ENCODE measurements around the gene MRLN. TPM values are rescaled to one million over a fixed set of nuclear protein-coding genes. Genes with fewer than 3 reads are reported as not detected.

MRLN gene
- total and polyA plus RNA-seq, 2 of the 8 experiments (the other 6 are each of a cell fraction or from before 2014, with no cell fraction given) = 0.21 TPM; not detected in 1

- TF ChIP-seq POLR2AphosphoS5 (IDR thresholded peaks at IDR 0.05; ENCODE audit: low read depth, low read length) = no peak
- TF ChIP-seq TBP (IDR thresholded peaks at IDR 0.05; ENCODE audit: low read depth, low read length) = no peak
- no peak for TF ChIP-seq KDM1A (IDR thresholded peaks at IDR 0.05; ENCODE audit: borderline replicate concordance, low read length)
- TF ChIP-seq E2F6 (IDR thresholded peaks at IDR 0.05) = no peak
Observed at GRCh38 chr10:59799421-59799820, 46.2 kb upstream of the MRLN start (continued).

Measured in H1 (cell line).